Activated CD4-positive, alpha-beta T cell treated with anti-CD3 and anti-CD28 coated beads, Interleukin-2, amount 50 U/mL, for 48 hours (primary cell): Measurements from ENCODE around the gene TIMM17A.

Experiments used
- DNase-seq, 2 experiments: peaks; one replicate each; pipeline ENCODE4 v3.0.0-alpha.2; 2020

Gene TIMM17A

DNA sequence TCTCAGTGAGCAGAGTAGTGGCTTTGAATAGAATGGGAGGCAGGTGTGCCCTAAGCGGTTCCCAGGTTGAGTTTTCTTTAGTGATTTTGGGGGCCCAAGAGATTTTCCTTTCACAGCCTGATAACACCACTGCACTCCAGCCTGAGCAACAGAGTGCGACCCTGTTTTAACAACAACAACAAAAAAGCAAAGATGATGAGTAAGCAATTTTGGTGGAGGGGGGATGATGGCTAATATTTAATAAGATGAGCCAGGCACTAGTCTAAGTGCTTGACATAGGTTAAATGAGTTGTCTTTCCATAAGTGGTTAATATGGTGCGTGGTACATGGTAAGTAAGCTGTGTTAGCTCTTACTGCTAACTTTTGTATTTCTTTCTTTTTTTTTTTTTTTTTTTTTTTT is 29.1 kb downstream of the TIMM17A start:
- no peak for DNase-seq

DNA sequence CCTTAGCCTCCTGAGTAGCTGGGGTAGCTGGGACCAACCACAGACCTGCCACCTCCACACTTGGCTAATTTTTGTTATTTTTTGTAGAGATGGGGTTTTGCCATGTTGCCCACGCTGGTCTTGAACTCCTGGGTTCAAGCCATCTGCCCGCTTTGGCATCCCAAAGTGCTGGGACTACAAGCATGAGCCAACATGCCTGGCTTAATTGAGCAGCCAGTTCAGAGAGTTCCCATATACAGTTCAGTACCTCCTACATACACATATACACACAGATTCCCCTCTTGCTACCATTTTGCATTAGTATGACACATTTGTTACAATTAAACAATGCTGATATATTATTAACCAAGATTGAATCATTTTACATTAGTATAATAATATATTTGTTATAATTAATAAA is 30.1 kb downstream of the TIMM17A start:
- DNase-seq, result no peak

DNA sequence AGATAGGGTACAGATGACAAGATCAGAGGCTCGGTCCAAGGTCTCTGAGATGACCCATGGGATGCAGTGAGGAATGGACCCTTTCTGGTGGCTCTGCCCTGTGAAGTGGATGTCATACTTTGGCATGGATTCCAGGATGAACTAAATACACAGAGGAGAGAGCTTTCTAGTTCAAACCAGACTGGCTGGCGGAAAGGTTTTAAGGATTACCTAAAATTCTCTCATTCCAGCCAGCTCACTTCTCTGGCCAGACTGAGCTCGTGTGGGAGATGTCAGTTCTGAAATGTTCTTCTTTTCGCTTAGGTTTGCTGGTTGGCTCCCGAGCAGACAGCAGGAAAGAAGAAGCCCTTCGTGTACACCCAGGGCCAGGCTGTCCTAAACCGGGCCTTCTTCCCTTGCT is 33.3 kb downstream of the TIMM17A start:
- DNase-seq, result no peak

DNA sequence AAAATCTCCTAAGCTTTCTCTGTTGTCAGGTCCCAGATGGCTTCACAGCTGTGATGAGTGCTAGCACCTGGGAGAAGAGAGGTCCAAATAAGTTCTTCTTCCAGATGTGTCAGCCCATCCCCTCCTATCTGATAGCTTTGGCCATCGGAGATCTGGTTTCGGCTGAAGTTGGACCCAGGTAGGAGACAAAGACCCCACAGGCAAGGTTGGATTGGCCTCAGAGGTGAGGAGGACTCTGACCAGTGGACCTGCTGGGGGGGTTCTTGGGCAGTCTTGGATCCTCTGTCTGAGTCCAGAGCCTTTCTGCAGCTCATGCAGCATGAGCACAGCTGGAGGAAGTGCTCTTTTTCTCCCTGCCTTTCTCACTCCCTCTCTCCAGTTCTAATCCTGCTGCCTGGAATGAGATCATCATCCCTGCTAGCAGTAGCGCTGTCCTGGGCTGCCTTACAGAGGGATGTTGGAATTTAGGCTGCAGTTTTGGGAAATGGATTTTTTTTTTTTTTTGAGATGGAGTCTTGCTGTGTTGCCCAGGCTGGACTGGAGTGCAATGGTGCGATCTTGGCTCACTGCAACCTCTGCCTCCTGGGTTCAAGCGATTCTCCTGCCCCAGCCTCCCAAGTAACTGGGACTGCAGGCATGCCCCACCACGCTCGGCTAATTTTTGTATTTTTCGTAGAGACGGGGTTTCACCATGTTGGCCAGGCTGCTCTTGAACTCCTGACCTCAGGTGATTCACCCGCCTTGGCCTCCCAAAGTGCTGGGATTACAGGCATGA is 34.2 kb downstream of the TIMM17A start:
- no peak for DNase-seq

DNA sequence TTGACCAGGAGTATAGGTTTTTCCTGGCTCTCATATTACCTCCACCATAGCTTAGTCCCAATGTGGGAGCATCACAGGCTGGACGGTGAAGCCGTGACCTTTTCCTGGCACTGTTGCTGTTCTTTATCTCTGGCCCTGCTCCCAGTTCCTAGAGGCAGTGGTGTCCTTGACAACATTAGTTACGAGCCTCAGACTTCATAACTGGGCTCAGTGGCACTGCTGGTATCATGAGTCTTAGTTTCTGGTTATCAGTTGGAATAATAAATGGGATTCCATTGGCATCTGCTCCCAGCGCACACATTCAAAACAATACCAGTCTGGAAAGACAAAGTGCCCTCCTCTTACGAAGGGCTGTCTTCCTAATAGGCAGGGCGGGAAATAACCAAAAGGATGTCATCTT is 35.1 kb downstream of the TIMM17A start:
- no peak for DNase-seq

DNA sequence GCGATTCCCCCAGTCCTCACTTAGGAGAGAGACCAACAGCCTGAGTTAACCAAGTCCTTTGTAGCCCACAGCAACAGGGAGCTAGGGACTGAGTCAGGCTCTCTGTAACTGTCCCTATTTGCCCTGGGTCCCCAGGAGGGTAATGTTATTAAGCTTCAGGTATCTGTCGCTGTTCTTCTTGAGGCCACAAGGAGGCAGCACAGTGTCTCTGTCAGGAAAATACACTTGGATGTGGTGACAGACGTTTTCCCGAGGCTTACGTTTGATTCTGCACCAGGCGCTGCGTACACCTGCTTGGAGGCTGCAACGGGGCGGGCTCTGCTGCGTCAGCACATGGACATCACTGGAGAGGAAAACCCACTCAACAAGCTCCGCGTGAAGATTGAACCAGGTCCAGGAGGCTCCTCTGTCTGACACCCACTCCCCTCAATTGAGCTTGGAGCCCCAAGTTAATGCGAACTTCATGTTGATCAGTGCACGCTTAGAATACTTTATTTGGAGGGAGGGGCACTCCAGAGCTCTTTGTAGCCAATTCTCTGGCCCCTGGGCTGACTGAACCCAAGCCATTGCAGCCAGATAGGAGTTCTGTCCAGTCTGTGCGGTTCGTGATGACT is 44.4 kb downstream of the TIMM17A start:
- DNase-seq, result peak; percentile 5 to 24

DNA sequence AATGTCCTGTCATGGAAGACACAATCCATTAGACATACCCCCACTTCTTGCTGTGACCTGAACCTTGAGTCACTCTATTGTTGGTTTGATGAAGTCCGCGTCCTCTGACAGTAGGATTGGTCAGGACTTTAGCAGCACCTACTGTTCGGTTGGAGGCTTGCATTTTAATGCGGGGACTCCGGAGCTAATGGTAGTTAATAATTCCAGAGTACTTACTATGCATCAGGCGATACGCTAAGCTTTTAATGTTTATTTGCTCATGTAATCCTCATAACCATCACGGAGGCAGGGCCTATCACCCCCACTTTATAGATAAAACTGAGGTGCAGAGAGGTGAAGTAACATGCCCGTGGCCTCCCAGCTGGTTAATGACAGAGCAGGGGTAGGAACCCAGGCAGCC is 47.2 kb downstream of the TIMM17A start:
- no peak for DNase-seq

DNA sequence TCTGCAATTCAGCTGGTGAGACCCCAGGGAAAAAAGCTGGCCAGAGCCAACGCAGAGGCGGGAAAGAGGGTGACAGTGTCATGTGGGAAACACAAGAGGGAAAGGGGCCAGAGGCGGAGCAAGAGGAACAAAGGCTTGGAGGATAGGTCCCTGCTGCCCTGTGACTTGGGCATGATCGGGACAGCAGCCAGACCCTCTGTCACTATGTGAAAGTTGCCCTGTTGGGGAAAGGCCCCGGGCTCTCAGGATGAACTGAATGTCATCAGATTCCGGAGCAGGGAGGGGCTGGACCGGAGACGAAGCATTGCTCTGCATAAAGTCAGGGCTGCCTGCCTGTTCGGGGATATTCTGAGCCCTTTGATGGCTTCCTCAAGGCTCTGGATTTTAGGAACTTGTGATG is 49.4 kb downstream of the TIMM17A start:
- DNase-seq, result no peak

DNA sequence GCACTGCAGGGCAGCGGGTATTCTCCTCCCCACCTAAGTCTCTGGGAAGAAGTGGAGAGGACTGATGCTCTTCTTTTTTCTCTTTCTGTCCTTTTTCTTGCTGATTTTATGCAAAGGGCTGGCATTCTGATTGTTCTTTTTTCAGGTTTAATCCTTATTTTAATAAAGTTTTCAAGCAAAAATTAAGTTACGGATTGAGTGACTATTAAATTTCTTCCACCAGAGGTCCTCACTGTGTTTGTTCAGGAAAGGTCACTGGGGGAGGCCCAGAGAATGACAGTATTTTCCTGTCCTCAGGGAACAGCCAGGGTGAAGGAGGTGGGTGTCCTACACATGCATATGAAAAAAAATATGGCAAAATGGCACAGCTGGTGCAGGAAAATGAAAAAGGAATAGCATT is 50.7 kb downstream of the TIMM17A start:
- DNase-seq, result no peak

DNA sequence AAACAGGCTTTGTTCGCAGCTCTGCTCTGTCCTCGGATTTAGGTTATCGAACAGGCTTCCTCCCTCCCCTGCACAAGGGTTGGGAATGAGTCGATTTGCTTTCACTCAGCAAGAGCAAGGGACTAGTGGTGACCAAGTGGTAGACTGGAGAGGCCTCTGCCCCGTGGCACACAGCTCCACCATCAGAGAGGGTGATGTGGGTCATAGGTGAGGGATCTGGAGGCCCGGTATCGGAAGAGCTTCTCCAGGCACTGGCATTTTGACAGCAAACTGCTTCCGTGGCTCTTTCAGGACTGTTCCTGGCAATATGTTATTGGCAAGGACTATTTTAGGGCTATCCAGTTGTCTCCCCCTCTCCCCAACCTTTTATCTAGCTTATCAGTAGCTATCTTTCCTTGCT is 52.0 kb downstream of the TIMM17A start:
- DNase-seq, result no peak

DNA sequence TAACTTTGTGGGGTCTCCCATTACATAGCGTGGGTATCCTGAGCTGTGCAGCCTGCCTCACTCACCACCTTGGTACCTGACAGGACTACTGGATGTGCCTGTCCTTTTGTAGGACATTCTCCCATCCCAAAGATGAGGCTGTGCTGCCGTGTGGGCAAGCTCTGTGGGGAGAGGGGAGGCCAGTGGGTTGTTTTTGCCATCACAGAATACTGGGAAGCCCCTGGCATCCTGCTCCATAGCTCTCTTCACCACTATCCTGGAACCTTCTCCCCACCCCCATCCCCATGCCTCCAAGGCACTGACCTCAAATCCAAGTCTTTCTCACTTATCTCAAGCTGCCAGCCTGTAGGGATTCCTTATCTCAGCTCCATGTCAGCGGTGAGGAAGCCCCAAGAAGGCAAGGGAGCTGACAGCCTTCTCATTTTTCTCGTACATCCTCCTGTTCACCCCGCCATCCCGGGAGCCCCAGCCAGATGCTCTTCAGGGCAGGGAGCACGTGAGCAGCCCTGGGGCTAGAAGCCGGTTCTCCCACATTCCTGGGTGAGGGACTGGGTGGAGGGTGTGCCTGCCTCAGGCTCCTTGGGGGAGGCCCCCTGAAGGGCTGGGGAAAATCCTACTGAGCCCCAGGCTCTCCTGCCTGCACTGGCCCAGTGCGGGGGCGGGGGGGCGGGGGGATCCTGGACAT is 52.6 kb downstream of the TIMM17A start:
- DNase-seq, result no peak

DNA sequence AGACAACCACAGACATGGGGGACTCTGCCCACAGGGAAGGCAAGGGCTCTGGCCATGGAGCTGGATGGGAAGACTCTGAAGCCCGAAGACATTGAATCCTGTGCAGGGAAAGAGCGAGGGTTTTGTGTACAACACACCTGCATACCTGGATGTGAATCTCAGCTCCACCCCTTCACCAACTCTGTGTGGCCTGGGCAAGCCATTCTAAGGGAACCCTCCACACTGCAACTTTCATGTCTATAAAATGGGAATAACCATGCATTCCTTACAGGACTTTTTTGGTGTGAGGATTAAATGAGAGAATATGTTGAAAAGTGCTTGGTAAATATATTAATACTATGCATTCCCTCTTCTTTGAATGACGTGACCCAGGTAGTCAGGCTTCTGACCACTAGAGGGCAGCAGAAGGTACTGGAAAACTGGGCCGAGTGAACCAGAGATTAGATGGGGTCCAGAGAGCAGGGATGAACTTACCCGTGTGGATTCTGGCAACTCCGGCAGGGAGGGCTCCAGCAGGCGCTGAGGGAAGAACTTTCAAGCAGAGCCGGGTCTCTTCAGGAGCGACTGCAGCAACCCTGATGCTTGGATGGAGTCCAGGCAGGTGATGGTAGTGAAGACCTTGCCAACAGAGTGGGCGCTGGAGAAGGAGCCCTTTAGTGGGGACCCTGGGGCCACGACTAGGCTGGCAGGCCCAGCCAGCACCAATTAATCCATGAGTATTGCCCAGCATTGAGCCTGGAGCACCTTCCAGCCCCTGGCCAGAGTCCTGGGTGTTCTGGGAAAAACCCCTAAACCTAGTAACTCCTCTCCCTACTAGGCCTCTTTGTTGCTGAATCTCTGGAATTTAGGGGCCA is 54.2 kb downstream of the TIMM17A start:
- DNase-seq, result peak; percentile 67 to 74

DNA sequence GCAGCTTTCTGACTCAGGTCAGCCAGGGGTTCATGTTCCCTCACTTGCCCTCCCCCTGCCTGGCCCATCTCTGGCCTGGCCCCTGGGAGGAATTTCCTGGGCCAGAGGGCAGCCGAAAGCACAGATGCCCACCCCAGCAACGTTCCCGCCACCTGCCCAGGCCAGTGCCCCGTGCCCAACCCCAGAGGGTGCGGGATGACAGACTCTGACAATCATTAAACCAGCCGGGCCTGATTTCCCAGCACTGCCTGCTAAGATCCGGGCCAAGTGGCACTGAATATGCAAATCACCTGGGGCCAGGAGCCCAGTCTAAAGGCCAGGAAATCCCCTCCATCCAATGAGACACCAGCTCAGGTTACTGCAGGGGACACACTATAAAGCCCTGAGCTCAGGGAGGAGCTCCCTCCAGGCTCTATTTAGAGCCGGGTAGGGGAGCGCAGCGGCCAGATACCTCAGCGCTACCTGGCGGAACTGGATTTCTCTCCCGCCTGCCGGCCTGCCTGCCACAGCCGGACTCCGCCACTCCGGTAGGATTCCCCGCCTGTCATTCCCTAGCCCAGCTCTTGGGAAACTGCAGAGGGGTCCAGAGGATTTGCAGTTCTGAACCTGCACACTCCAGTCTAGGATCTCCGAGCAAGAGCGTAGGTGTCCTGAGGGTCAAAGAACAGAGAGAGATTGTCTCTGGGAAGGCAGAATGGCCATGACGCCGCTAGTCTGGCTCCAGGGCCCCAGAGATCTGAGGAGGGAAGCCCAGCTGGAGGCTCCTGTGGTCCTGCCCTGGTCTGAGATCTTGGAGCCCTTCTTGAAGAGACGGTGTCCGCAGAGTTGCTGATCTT is 55.1 kb downstream of the TIMM17A start, which contains the start of gene ELF3:
Gene ELF3 (plus strand): TSS at position 408 of the 836 bp plus-strand sequence. CDS start 550 bp downstream, outside the sequence.
- DNase-seq, result no peak

DNA sequence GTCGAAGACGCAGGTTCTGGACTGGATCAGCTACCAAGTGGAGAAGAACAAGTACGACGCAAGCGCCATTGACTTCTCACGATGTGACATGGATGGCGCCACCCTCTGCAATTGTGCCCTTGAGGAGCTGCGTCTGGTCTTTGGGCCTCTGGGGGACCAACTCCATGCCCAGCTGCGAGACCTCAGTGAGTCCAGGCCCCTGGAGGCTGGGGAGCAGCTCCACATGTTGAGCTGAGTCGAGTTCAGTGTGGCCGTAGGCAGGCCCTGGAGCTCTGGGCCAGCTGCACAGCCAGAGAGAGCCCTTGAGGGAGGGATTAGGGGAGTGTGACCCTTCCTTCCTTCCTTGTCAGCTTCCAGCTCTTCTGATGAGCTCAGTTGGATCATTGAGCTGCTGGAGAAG is 56.7 kb downstream of the TIMM17A start:
- no peak for DNase-seq

DNA sequence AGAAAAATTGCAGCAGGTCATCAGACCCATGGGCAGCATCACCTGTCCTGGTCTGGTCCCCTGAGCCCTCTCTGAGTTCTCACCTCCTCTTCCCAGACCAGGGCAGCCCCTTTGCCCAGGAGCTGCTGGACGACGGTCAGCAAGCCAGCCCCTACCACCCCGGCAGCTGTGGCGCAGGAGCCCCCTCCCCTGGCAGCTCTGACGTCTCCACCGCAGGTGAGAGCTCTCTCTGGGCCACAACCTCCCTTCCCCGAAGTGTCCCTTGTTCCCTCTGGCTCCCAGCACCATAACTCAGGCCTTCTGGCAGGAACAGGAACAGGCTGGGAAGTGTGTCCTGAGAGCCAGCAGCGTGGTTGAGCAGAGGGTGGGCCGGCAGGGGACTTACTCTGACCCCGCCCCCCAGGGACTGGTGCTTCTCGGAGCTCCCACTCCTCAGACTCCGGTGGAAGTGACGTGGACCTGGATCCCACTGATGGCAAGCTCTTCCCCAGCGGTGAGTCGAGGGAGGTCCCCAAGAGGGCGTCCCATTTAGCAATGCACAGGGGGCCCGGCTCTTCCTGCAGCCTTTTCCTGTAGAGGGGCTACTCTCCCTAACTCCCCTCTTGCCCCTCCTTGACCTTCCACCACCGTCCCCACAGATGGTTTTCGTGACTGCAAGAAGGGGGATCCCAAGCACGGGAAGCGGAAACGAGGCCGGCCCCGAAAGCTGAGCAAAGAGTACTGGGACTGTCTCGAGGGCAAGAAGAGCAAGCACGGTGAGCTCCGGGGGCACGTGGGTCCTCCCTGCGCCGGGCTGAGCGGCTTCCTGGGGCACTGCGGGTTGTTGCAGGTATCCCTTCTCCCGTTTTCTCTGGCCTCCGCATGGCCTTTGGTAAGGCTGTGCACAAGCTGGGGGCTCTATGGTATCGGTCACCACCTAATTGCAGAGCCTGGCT is 57.5 kb downstream of the TIMM17A start:
- no peak for DNase-seq

DNA sequence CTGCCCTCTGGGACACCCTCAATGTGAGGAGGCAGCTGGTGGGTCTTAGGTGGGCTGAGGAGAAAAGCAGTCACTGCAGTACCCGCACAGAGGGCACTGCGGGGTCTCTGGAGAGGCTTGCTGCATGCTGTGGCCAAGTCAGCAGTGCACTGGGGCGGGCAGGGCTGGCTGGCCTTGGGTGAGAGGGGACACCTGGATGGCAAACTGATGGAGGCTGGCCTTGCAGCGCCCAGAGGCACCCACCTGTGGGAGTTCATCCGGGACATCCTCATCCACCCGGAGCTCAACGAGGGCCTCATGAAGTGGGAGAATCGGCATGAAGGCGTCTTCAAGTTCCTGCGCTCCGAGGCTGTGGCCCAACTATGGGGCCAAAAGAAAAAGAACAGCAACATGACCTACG is 58.3 kb downstream of the TIMM17A start:
- DNase-seq, result no peak

DNA sequence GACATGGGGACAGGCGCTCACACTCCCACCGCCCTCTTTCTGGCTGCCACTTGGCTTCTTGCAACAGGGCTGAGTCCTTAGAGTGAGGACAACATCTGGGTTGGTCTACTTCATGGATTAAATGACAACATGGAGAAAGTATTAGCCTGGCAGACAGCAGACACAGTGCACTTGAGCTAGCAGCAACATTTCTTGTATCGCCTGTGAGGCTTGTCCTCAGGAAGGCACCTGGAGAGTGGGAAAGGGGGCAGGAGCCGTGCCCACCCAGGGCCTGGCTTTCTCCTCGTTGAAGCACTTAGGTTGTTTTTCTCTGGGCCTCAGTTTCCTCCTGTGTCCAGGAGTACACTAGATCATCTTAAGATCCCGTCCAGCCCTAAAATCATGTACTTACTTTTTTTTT is 58.8 kb downstream of the TIMM17A start:
- DNase-seq, result no peak

DNA sequence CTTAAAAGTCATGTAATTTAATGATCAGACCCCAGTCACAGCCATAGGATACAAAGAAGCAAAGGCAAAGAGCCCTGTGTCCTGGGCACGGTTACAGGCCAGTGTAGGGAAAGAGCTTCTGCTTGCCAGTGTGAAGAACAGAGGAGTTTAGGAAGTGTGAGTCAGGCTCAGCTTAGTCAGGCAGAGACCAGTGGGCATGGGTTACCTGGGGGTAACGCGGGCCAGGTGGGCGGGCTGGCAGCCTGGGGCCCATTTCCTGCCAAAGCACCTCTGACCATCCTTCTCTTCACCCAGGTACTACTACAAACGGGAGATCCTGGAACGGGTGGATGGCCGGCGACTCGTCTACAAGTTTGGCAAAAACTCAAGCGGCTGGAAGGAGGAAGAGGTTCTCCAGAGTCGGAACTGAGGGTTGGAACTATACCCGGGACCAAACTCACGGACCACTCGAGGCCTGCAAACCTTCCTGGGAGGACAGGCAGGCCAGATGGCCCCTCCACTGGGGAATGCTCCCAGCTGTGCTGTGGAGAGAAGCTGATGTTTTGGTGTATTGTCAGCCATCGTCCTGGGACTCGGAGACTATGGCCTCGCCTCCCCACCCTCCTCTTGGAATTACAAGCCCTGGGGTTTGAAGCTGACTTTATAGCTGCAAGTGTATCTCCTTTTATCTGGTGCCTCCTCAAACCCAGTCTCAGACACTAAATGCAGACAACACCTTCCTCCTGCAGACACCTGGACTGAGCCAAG is 59.8 kb downstream of the TIMM17A start:
- no peak for DNase-seq

DNA sequence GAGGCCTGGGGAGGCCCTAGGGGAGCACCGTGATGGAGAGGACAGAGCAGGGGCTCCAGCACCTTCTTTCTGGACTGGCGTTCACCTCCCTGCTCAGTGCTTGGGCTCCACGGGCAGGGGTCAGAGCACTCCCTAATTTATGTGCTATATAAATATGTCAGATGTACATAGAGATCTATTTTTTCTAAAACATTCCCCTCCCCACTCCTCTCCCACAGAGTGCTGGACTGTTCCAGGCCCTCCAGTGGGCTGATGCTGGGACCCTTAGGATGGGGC is 60.3 kb downstream of the TIMM17A start:
- no peak for DNase-seq

DNA sequence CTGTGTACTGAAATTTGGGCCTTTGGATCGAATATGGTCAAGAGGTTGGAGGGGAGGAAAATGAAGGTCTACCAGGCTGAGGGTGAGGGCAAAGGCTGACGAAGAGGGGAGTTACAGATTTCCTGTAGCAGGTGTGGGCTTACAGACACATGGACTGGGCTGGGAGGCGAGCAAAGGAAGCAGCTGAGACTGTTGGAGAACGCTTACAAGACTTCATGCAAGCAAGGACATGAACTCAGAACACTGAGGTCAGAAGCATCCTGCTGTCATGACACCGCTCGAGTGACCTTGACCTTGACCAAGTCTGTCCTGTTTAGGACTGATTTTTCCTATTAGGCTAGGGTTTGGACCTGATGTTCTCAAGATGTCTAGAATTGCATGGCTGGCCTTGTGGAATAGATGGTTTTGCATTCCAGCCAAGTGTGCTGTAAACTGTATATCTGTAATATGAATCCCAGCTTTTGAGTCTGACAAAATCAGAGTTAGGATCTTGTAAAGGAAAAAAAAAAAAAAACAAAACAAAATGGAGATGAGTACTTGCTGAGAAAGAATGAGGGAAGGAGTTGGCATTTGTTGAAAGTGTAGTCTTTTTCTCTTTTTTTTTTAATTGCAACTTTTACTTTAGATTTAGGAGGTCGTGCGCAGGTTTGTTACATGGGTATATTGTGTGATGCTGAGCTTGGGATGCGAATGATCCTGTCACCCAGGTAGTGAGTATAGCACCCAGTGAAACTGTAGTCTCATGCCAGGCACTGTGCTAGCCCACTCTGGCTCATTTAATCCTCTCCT is 60.9 kb downstream of the TIMM17A start:
- DNase-seq, result no peak
